Activated T-cell treated with anti-CD3 and anti-CD28 coated beads for 1 hour (primary cell): ENCODE measurements around the gene SLCO2B1.

Experiments
- DNase-seq: peaks from one replicate; pipeline ENCODE4 v3.0.0-alpha.2; 2020; ENCODE audit warnings: low read depth

The SLCO2B1 gene

GRCh38 chr11:75145196-75145971 lies 5.5 kb upstream of the SLCO2B1 start:
- DNase-seq = no peak

DNA sequence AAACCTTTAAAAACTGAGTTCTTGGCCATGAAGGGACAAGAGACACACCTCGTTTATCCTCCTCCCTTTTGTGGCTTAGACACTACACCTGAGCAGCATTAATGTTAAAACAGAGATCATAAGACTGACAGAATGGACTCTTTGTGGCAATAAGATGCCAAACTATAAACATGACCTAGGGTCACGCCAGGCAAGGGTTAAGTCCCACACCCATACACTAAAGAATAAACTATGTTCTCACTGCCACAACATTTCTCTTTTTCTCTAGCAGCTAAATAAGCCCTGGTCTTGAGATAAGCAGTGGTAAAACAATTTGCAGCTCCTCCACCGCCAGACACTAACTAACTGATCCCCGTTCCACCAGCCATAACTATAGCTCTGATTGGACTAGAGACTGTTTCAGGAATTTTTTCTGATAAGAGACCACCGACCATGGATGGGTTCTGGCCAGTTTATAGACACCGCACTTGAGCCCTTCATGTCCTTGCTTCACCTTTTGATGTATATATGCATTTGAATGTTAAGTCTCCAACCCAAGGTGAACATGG lies 4.9 kb upstream of the SLCO2B1 start:
- no peak for DNase-seq

DNA sequence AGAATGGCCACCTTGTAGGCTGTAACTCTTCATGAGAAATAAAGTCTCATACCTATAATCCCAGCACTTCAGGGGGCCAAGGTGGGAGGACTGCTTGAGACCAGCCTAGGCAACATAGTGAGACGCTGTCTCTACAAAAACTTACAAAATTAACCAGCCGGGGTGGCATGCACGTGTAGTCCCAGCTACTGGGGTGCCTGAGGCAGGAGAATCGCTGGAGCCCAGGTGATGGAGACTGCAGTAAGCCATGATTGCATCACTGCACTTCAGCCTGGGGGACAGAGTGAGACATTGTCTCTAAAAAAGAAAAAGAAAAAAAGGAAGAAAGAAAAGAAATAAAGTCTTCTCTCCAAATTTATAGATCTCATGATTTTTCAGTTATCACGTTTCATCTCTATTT lies 4.2 kb upstream of the SLCO2B1 start:
- no peak for DNase-seq

DNA sequence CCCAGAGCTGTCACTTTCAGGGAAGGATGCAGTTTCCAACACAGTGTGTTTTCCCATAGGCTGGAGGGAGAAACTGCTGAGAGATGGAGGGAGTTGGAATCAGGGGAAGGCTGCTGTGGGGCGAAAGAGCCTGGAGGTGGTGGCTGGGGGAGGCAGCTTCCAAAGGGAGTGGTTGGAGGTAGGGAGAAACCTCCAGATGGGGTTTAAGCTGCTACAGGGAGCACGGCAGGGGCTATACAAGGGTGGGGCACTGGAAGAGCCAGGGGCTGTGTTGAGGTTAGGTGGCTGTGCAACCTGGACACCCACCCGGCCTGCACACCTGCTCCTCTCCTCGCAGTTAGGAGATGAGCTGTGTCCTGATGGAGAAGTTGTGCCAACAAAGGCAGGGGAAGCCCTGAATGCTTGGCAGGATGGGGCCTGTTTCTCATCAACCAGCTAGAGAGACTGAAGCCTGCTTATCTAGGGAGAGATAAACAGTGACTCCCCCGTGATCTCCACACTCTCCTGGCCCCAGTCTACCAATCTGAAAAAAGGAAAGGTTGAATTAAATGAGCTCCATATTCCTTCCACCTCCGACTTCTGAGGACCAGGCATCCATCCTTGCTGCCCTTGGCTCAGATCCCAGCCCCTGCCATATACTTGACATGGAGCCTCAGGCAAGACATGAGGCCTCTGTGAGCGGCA lies 3.6 kb upstream of the SLCO2B1 start:
- DNase-seq = no peak

GRCh38 chr11:75147875-75148263 lies 3.0 kb upstream of the SLCO2B1 start:
- no peak for DNase-seq

DNA sequence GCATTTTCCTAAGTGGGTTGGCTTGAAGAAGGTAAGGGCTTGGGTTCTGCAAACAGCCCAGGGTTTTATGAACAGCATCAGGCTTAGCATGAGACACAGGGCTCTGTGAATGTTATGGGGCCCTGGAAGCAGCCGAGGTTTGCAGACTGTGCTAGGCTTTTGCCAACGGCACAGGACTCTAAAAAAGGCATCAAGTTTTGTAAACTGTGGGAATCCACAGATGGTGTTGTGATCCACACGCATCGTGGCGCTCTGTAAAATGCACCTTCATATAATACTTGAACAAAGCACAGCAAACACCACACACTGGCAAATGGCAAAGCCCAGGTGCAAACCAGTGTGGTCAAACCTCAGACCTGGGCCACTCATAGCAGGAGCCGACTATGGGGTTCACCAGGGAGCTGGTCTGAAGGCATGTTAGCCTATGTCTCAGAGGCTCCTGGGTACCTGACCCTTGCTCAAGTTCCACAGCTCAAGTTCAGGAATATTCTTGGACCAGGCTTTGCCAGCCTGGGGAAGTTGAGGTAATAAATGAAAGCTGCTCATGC lies 2.4 kb upstream of the SLCO2B1 start:
- DNase-seq = no peak

GRCh38 chr11:75149766-75150465 lies 991 bp upstream of the SLCO2B1 start:
- DNase-seq = no peak

GRCh38 chr11:75151346-75152047 lies 590 bp downstream of the SLCO2B1 start:
- no peak for DNase-seq

- DNase-seq = no peak
These were observed 1.2 kb downstream of the SLCO2B1 start for GRCh38 chr11:75152090-75152489.

DNA sequence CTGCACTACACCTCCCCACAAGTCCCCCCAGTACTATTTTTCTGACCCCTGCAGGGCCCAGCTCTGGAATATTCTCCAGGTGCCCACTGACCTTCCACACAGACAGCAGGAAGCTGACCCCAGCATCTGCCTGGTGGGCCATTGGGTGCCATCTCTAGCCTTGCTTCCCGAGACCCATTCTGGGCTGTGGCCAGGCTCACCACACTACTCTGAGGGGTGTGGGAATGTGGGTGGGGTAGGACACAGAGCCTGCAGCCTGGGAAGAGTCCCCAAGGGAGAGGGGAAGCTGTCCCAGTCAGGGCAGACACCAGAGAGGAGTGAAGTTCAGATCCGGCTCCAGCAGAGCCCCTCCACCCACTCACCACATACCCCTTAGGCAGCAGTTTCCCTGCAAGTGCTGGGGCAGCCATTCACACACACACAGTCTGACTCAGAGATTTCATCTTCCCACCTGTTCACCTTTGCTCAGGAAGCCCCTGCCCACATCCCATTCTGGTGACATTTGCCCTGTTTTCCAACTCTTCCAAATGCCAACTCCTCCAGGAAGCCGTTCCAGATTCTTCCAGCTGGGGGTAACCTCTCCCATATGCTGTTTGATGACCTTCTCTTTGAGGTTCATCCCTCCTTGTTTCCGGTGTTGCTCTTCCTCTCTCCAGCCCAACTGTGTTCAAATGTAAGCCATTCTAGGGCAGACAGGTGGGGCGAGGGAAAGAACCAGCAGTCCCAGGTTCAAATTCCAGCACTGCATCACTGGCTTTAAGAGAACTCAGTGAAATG lies 1.9 kb downstream of the SLCO2B1 start:
- DNase-seq = no peak

GRCh38 chr11:75154646-75155569 lies 4.0 kb downstream of the SLCO2B1 start:
- no peak for DNase-seq

- no peak for DNase-seq
These were observed 4.9 kb downstream of the SLCO2B1 start for GRCh38 chr11:75155570-75156422.

GRCh38 chr11:75158241-75158640 lies 7.3 kb downstream of the SLCO2B1 start:
- DNase-seq = no peak

DNA sequence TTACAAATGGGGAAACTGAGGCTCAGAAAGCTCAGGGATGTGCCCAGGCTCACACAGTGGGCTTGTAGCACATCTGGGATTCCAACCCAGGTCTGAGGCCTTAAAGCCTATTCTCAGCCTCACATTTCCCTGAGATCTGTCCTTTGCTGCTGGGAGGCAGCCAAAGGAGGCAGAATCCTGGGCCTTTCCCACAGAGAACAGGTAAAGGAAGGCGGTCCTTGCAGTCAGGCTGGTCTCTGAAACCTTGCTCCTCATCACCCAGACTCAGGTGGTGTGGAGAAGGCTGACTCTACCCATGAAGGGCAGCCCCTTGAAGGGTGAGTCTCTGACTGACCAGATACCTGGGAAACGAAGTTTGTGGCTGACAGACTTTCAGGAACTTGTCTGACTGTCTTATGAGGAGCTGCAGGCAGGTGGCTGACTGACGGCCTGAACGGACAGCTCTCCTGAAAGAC lies 7.8 kb downstream of the SLCO2B1 start:
- no peak for DNase-seq

DNA sequence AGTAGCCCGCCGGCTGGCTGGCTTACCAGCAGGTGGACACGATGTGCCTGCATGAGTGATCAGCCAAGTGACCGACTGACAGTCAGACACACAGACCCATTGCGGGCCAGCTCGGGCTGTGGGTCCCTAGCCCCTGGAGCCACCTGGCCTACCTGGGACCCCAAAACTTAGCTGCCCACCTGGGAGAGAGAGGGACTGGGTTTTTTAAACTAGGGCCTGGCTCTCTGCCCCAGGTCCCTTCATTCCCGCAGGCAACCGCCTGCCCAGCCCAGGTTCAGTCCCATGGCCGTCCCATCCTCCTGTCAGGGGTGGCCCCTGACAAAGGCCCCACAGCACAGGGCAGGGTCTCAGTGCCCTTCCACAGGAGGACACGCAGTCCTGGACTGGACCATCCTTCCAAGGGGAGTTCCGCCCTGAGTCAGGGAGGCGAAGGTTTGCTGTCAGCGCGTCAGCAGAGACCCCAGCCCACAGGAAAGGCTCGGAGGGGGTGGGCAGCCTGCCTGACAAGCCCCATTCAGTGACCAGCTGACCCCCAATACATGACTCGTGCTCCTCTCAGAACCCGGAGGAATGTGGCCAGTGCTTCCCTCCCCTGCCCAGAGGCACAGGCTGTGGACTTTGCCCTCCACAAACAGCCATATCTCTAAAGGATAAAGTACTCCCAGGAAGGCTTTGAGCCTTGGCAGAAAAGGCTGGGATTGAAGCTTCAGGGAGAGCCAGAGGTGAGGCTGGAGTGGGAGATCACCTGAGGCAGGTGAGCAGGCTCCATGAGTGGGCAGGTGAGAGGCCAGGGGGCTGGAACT lies 8.4 kb downstream of the SLCO2B1 start:
- no peak for DNase-seq

- no peak for DNase-seq
These were observed 9.4 kb downstream of the SLCO2B1 start for GRCh38 chr11:75160220-75160757.

DNA sequence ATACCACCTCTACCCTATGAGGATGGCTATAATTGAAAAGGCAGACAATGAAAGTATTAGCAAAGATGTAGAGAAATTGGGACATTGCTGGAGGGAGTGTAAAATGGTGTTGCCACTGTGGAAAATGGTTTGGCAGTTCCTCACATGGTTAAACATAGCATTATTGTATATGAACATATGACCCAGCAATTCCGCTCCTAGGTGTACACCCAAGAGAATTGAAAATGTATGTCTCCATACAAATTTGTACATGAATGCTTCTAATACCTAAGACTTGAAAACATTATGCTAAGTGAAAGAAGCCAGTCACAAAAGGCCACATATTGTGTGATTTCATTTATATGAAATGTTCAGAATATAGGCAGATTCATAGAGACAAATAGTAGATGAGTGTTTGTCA lies 10.0 kb downstream of the SLCO2B1 start:
- no peak for DNase-seq
